RWPE1 (cell line): Measurements from ENCODE around the gene TNFAIP8L1.

Experiments used
- CTCF ChIA-PET: fragments of 350-600 bp; sonication (Branson Sonifier 250); formaldehyde crosslinking; extraction: SDS; loops from one replicate; lab custom pipeline; 2021; lab: Yijun Ruan, JAX
- POLR2A ChIA-PET: fragments of 400-600 bp; formaldehyde crosslinking; extraction: SDS; loops from one replicate; lab custom pipeline; 2020; ENCODE audit warnings: antibody characterized with exemption; ENCODE audit not compliant: low non-redundant PET; lab: Yijun Ruan, JAX
- DNase-seq: peaks from one replicate; pipeline ENCODE4 v3.0.0; 2012; ENCODE audit warnings: low spot score
- H3K27ac ChIP-seq: fragments of 450-650 bp; 2 replicates; pipeline ENCODE4 v1.5.1; 2017
- CTCF ChIP-seq: fragments of 450-650 bp; conservative IDR thresholded peaks from 2 replicates; pipeline ENCODE4 v1.5.1; 2017; ENCODE audit warnings: low read depth, mild to moderate bottlenecking

TNFAIP8L1 gene

GRCh38 chr19:4694211-4694987 lies 55.1 kb downstream of the TNFAIP8L1 start:
- peak; percentile 99 for DNase-seq
- peak overlapping the region; percentile 100 for H3K27ac ChIP-seq
- ChIA-PET CTCF (interaction anchor here (1.0 kb wide), 1 partner anchor 28 kb away, joined by 3 read pairs; no protein-coding TSS in a partner anchor), POLR2A (no interaction called here)
- TF ChIP-seq CTCF, result no peak

GRCh38 chr19:4695224-4695731 lies 56.0 kb downstream of the TNFAIP8L1 start:
- ChIA-PET CTCF (interaction anchor here (1.0 kb wide), 1 partner anchor 27 kb away, joined by 3 read pairs; no protein-coding TSS in a partner anchor), POLR2A (no interaction called here)
- TF ChIP-seq CTCF, result no peak
- peak overlapping the region; percentile 100 for H3K27ac ChIP-seq
- no peak for DNase-seq

GRCh38 chr19:4697304-4697703 lies 58.0 kb downstream of the TNFAIP8L1 start:
- ChIA-PET CTCF (interaction anchor here (0.7 kb wide), 2 partner anchors 50 to 80 kb away, joined by 3 read pairs; no protein-coding TSS in a partner anchor), POLR2A (interaction anchor here (1.7 kb wide), 1 partner anchor 16 kb away, joined by 3 read pairs; no protein-coding TSS in a partner anchor)
- TF ChIP-seq CTCF, result no peak
- peak overlapping the region; percentile 100 for H3K27ac ChIP-seq
- DNase-seq, result no peak

DNA sequence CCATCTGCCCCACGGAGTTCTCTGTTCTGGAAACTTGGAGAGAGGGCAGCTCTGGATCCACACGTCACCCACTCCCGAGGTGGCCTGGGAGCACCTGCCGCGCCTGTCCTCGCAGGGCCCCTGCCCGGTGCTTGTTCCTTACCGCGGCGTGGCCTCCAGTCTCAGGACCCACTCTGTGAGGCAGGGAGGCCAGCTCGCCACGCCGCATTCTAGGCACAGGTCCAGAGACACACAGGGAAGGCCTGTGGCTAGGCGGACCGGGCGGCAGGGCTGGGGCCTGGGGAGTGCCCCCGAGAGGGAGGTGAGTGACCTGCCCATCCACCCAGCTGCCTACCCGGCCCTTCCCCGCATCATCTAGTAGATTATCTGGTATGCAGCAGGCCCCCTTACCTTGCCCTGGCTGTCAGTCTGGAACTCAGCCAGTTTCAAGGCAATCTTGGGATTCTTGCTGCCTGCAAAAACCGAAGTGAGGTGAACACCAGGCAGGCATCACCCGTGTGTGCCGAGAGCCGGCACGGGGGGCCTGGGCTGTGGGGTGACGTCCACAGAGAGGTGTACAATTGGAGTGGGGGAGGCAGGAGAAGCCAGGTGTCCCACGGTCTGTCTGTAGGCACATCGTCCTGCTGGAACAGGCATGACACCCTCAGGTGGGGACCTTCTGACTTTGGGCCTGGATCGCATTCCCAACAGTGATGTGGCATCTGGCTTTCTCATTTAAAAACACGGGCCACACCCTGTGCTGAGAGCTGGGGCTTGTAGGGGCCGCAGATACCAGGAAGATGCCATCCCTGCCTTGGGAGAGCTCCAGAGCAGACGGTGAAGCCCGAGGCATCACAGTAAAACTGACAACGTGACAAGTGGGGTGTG lies 60.7 kb downstream of the TNFAIP8L1 start:
- no peak for DNase-seq
- peak overlapping the region; percentile 100 for H3K27ac ChIP-seq

DNA sequence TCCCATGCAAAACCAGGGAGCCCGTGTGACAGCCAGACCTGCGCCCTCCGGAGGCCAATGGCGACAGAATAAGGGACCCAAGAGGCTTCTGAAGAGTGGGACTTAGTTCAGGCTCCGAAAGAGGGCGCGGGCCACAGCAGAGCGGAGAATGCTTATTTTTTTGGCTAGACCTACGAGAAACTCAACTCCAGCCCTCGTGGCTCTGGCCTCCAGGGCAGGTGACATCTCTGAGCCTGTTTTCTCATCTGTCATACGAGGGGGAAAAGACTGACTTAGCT lies 61.3 kb downstream of the TNFAIP8L1 start:
- no peak for DNase-seq
- peak overlapping the region; percentile 100 for H3K27ac ChIP-seq
- CTCF ChIA-PET, result interaction anchor here (0.6 kb wide), 1 partner anchor 17 kb away, joined by 3 read pairs; no protein-coding TSS in a partner anchor
- TF ChIP-seq CTCF, result no peak
- POLR2A ChIA-PET, result no interaction called here

More for the DNA sequence above, 60.7 kb downstream of the TNFAIP8L1 start:
- TF ChIP-seq CTCF, result no peak
- ChIA-PET CTCF (interaction anchor here (0.6 kb wide), 1 partner anchor 18 kb away, joined by 3 read pairs; no protein-coding TSS in a partner anchor), POLR2A (no interaction called here)

DNA sequence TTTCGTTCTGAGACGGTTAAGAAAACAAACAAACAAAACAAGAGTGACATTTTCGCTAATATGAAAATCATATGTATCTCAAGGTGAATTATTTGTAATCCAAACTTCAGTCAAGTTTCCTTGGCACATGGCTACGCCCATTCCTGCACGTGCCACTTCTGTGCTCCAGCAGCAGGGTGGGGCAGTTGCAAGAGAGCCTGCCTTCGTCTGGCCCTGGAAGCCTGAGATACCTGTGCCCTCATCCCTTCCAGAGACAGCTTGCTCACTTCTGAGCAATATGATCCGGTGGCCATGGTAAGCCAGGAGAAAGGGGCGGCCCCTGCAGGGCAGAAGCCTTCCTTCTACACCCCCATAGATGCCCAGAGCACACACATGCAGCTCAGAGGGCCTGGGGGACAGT lies 62.2 kb downstream of the TNFAIP8L1 start:
- ChIA-PET POLR2A (no interaction called here), CTCF (interaction anchor here (0.7 kb wide), 1 partner anchor 114 kb away, joined by 5 read pairs; no protein-coding TSS in a partner anchor)
- TF ChIP-seq CTCF, result no peak
- no peak for DNase-seq
- peak overlapping the region; percentile 100 for H3K27ac ChIP-seq
